ENCODE measurements around the gene GLB1L.

- TF ChIP-seq EZH2phosphoT487 (IDR thresholded peaks at IDR 0.05; ENCODE audit: insufficient read depth, low read depth): no peak
- no peak for TF ChIP-seq EZH2 (IDR thresholded peaks at IDR 0.05; ENCODE audit: insufficient read depth, poor library complexity, severe bottlenecking)
Observed at GRCh38 chr2:219245148-219245898, at the start of gene GLB1L, which contains the start of gene STK16.
